Prostate gland (tissue), 2 donors: ENCODE data around the gene SPDL1. TPM values are rescaled to one million over a fixed set of nuclear protein-coding genes. Genes with fewer than 3 reads are reported as not detected.

Source experiments
- DNase-seq: peaks from one replicate; pipeline ENCODE4 v3.0.0-alpha.2; 2019; ENCODE audit warnings: low spot score
- H3K27ac ChIP-seq, 2 donors: fragments of 200-600 bp; sonication (generic); 2 replicates each; pipeline ENCODE4 v1.5.1; 2017 to 2019
- H3K27me3 ChIP-seq: fragments of 200-600 bp; sonication (generic); replicated peaks from 2 replicates; pipeline ENCODE4 v1.5.1; 2019; ENCODE audit not compliant: insufficient read depth
- H3K36me3 ChIP-seq, 2 donors: fragments of 200-600 bp; sonication (generic); 1 replicate in 1 of 2; 2 replicates in 1 of 2; pipeline versions ENCODE4 v1.5.1 to v1.8.1; 2017 to 2019
- H3K4me1 ChIP-seq: fragments of 200-600 bp; sonication (generic); replicated peaks from 2 replicates; pipeline ENCODE4 v1.5.1; 2019
- H3K4me3 ChIP-seq, 2 donors: fragments of 200-600 bp; sonication (generic); 2 replicates each; pipeline ENCODE4 v1.5.1; 2017 to 2019
- H3K9me3 ChIP-seq: fragments of 200-600 bp; sonication (generic); 2 replicates; pipeline ENCODE4 v1.5.1; 2017
- POLR2A ChIP-seq: fragments of 450-650 bp; IDR thresholded peaks from one replicate; pipeline ENCODE4 v1.6.1; 2016; ENCODE audit warnings: antibody characterized with exemption, mild to moderate bottlenecking
- POLR2AphosphoS5 ChIP-seq: sonication (generic); formaldehyde crosslinking; IDR thresholded peaks from one replicate; pipeline ENCODE4 v1.6.1; 2017; ENCODE audit warnings: antibody characterized with exemption
- WGBS: methylation state at CpG from one replicate; pipeline ENCODE4 v1.1.5; 2018; 5-methylcytosine and 5-hydroxymethylcytosine counted together
- intact Hi-C: fragments of 100-400 bp; cut with DNase I; formaldehyde crosslinking; loops from one replicate; pipeline ENCODE4 v1.14.2; 2022
- total RNA-seq, 2 donors: library from RNA; depleted of rRNA; stranded (reverse); fragments of >200 nt; gene quantifications; one replicate each; pipeline ENCODE4 v1.1.0, GENCODE V29; 2016
- TF ChIP-seq, protein P1 (sequence below), 4 experiments: fragments of 200-600 bp in 2 of 4; fragments of 450-650 bp in 2 of 4; sonication (generic) in 2 of 4; IDR thresholded peaks; 1 replicate in 3 of 4; 2 replicates in 1 of 4; pipeline ENCODE4 v1.5.1; 2016 to 2019; ENCODE audit warnings: antibody characterized with exemption in 4 of 4, mild to moderate bottlenecking in 2 of 4, moderate library complexity in 2 of 4

SPDL1 gene
- total RNA-seq, 2 donors from 2014 or later, result 9.0 to 12.6 TPM

DNA sequence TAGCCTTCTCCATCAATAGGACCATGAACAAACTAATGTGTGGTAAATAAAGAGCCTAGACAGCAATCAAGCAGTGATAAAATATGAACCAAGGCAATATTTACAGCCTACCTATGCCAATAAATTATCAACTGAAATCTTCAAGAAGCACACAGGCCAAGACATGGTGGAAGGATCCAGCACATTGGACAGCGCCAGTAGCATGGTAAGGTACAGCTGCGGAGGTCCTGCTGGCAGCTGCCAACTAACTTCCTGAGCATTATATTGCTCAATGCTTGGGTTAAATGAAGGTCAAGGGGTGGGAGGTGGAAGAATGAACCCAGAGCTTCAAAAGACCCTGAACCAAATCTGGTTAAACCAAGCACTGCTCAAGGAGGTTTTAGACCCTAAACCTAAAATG lies 16.5 kb upstream of the SPDL1 start:
- TF ChIP-seq, protein P1, sequence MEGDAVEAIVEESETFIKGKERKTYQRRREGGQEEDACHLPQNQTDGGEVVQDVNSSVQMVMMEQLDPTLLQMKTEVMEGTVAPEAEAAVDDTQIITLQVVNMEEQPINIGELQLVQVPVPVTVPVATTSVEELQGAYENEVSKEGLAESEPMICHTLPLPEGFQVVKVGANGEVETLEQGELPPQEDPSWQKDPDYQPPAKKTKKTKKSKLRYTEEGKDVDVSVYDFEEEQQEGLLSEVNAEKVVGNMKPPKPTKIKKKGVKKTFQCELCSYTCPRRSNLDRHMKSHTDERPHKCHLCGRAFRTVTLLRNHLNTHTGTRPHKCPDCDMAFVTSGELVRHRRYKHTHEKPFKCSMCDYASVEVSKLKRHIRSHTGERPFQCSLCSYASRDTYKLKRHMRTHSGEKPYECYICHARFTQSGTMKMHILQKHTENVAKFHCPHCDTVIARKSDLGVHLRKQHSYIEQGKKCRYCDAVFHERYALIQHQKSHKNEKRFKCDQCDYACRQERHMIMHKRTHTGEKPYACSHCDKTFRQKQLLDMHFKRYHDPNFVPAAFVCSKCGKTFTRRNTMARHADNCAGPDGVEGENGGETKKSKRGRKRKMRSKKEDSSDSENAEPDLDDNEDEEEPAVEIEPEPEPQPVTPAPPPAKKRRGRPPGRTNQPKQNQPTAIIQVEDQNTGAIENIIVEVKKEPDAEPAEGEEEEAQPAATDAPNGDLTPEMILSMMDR (IDR thresholded peaks at IDR 0.05), result no peak
- TF ChIP-seq POLR2A (no peak), POLR2AphosphoS5 (no peak)
- Histone ChIP-seq H3K4me3 (no peak overlapping the region), H3K36me3 (no peaks in the 10 kb centered on the region), H3K4me1 (no peaks in the 10 kb centered on the region), H3K9me3 (no peaks in the 10 kb centered on the region), H3K27me3 (no peaks in the 10 kb centered on the region), H3K27ac (no peak overlapping the region)
- intact Hi-C loops, result no loop called here
- DNase-seq, result no peak
- WGBS, result 63% methylated on average over 2 of the region's 2 CpGs

DNA sequence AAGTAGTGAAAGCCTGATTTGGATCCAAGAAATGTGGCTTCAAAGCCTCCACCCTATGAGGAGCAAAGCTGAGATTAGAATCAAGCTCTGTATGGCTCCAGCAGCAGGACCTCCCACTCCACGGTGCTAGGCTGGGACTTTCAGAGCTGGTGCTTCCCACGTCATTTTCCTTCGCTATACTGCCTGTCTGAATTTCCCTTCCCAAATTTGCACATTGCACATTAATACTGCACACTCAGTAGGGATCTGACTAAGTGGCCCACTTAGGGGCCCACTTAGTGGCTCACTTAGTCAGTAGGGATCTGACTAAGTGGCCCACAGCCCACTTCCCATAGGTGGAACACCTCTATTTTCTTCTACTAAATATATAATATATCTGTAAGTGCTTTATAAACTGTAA lies 14.1 kb upstream of the SPDL1 start:
- DNase-seq, result no peak
- Histone ChIP-seq H3K4me1 (no peaks in the 10 kb centered on the region), H3K27ac (no peak overlapping the region), H3K4me3 (no peak overlapping the region), H3K9me3 (no peaks in the 10 kb centered on the region), H3K27me3 (no peaks in the 10 kb centered on the region), H3K36me3 (no peaks in the 10 kb centered on the region)
- intact Hi-C loops, result no loop called here
- WGBS, result 68% methylated on average over 3 of the region's 3 CpGs
- TF ChIP-seq, protein P1 (IDR thresholded peaks at IDR 0.05), result no peak
- TF ChIP-seq POLR2AphosphoS5 (no peak), POLR2A (no peak)

DNA sequence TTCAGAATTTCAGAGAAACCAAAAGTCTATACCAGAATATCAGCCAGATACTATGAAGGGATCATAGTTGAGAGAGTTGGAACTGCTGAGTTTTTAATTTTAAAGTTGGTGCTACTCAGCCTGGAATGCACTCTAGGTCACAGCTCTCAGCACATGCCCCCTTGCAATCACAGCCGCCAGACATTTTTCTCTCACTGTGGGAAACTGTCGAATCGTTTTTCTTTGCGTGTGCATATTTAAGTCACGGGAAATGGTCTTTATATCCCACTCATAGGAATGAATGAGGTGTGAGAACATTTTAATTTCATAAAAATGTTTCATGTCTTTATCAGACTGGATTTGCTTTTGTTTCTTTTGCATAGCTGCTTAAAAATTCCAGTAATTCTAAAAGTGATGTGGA lies 12.2 kb upstream of the SPDL1 start:
- H3K36me3 ChIP-seq, result no peaks in the 10 kb centered on the region
- no peaks in the 10 kb centered on the region for H3K4me1 ChIP-seq
- TF ChIP-seq, protein P1 (IDR thresholded peaks at IDR 0.05), result no peak
- TF ChIP-seq POLR2AphosphoS5, result no peak
- TF ChIP-seq POLR2A, result no peak
- no peaks in the 10 kb centered on the region for H3K27me3 ChIP-seq
- H3K27ac ChIP-seq, result no peak overlapping the region
- intact Hi-C loops, result no loop called here
- no peak for DNase-seq
- WGBS, result 83% methylated on average over 5 of the region's 5 CpGs
- no peak overlapping the region for H3K4me3 ChIP-seq
- H3K9me3 ChIP-seq, result no peaks in the 10 kb centered on the region

DNA sequence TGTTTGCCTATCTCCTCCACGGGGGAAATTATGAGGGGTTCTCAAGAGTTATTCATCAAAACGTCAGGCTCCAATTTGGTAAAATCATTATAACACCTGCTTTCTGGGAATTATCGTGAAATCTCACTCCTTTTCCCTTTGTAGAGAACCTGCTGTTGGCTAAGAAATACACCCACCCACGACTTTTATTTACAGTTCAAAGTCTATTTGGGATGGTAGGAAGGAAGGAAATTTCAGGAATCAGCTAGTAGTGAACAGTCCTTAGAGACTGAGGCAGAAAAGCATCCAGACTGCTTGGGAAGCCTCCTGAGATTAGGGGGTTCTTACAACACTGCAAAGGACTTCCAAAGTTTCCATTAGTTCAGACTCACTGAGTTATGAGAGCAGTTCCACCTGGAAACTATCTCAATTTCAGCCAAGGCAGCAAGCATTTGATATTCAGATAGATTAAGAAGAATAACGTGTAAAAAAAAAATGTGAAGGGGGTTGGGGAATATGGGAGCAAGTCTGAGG lies 9.4 kb upstream of the SPDL1 start:
- intact Hi-C loops, result no loop called here

DNA sequence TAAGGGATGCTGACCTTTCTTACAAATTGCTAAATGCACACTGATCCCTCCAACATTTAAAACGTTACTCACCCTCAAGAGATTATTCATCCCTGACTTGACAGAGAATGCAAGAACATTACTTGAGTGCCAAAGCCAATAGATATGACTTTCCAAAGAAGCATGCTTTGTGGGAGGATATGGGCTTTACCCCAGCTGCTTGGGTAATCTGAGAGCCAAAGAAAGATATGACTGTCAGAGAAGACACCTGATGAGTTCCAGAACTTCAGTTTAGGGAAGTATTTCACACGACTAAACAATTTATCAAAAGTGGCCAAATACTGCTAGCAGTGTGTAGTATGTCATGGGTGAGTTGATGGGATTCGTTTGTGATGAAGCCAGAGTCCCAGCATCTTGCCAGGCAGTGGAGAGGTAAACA lies 7.4 kb upstream of the SPDL1 start:
- WGBS, result 36% methylated on average over 3 of the region's 3 CpGs
- Histone ChIP-seq H3K9me3 (no peaks in the 10 kb centered on the region), H3K27ac (no peak overlapping the region), H3K36me3 (no peaks in the 10 kb centered on the region), H3K4me3 (no peak overlapping the region), H3K27me3 (no peaks in the 10 kb centered on the region), H3K4me1 (no peaks in the 10 kb centered on the region)
- TF ChIP-seq, protein P1 (IDR thresholded peaks at IDR 0.05), result no peak
- TF ChIP-seq POLR2AphosphoS5 (no peak), POLR2A (no peak)
- intact Hi-C loops, result no loop called here
- no peak for DNase-seq

More for the DNA sequence above, 9.4 kb upstream of the SPDL1 start:
- TF ChIP-seq POLR2A (no peak), POLR2AphosphoS5 (no peak)
- TF ChIP-seq, protein P1 (IDR thresholded peaks at IDR 0.05), result no peak
- H3K4me1 ChIP-seq, result no peaks in the 10 kb centered on the region
- no peaks in the 10 kb centered on the region for H3K9me3 ChIP-seq
- no peak for DNase-seq
- WGBS, result 37% methylated on average over 5 of the region's 5 CpGs
- H3K27ac ChIP-seq, result no peak overlapping the region
- H3K27me3 ChIP-seq, result no peaks in the 10 kb centered on the region
- H3K4me3 ChIP-seq, result no peak overlapping the region
- H3K36me3 ChIP-seq, result no peaks in the 10 kb centered on the region
